BJ (cell line): Measurements from ENCODE around the gene RALGAPA2. TPM values are rescaled to one million over a fixed set of nuclear protein-coding genes. Genes with fewer than 3 reads are reported as not detected.

Experiments used
- CTCF ChIA-PET: fragments of 350-600 bp; formaldehyde crosslinking; extraction: SDS; loops from one replicate; lab custom pipeline; 2021; ENCODE audit warnings: antibody characterized with exemption, inconsistent platforms; lab: Yijun Ruan, JAX
- POLR2A ChIA-PET: fragments of 300-600 bp; sonication (Branson Sonifier 250); formaldehyde crosslinking; extraction: SDS; loops from one replicate; lab custom pipeline; 2021; ENCODE audit warnings: antibody characterized with exemption; lab: Charles Lee
- DNase-seq: peaks from one replicate; pipeline ENCODE4 v3.0.0-alpha.2; 2011; ENCODE audit warnings: low read depth
- H3K27me3 ChIP-seq: 2 replicates; pipeline ENCODE4 v1.6.0; 2011; ENCODE audit warnings: low read length; ENCODE audit not compliant: control insufficient read depth, insufficient read depth
- H3K36me3 ChIP-seq: 2 replicates; pipeline ENCODE4 v1.5.1; 2011; ENCODE audit warnings: low read length; ENCODE audit not compliant: control insufficient read depth, insufficient read depth
- H3K4me3 ChIP-seq: 2 replicates; pipeline ENCODE4 v1.5.1; 2011; ENCODE audit warnings: low read depth, mild to moderate bottlenecking, control low read depth, low read length
- polyA plus RNA-seq: library from polyadenylated mRNA; depleted of rRNA; stranded (reverse); fragments of >200 nt; gene quantifications from 2 replicates; pipeline ENCODE4 v1.2.3, GENCODE V29; 2011
- TF ChIP-seq, protein P1 (sequence below): IDR thresholded peaks from 2 replicates; pipeline ENCODE4 v1.5.1; 2011; ENCODE audit warnings: low read depth, mild to moderate bottlenecking, control low read depth, inconsistent platforms, low read length, moderate library complexity; ENCODE audit not compliant: insufficient read depth

RALGAPA2 gene
- polyA plus RNA-seq, 1 experiment = 1.4 TPM

DNA sequence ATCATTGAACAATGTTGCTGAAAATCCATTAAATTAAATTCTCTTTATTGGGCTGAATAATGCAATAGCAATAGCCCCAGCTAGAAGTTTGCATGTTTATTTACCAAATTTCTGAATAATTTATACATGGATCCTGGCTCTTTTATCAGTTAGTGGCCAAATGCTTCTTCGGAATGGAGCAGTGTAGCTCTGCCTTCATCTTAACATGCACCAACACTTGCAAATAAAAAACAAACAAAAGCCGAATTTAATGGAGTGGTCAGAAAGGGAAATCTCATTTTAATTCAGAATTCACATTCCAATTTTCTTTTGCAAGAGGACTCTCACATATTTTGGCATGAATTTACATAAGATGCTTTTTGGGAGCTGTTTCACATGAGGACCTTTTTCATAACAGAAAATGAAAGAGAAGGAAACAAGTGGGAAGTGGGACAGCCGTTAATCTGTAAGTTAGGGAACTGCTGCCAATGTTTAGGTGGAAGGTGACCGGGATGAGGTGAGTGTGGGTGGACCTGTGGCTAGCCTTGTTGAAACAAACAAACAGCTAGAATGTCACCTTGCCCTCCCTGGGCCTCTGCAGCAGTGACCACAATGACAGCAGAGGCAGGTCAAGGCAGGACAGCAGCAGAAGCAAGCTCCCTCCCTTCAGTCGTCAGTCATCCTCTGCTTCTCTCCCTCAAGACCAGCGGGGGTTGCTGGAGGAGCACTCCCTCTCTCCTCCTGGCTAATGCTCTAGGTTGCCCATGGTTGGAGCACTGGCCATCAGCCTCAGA lies 271.4 kb downstream of the RALGAPA2 start:
- TF ChIP-seq, protein P1, sequence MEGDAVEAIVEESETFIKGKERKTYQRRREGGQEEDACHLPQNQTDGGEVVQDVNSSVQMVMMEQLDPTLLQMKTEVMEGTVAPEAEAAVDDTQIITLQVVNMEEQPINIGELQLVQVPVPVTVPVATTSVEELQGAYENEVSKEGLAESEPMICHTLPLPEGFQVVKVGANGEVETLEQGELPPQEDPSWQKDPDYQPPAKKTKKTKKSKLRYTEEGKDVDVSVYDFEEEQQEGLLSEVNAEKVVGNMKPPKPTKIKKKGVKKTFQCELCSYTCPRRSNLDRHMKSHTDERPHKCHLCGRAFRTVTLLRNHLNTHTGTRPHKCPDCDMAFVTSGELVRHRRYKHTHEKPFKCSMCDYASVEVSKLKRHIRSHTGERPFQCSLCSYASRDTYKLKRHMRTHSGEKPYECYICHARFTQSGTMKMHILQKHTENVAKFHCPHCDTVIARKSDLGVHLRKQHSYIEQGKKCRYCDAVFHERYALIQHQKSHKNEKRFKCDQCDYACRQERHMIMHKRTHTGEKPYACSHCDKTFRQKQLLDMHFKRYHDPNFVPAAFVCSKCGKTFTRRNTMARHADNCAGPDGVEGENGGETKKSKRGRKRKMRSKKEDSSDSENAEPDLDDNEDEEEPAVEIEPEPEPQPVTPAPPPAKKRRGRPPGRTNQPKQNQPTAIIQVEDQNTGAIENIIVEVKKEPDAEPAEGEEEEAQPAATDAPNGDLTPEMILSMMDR = no peak

DNA sequence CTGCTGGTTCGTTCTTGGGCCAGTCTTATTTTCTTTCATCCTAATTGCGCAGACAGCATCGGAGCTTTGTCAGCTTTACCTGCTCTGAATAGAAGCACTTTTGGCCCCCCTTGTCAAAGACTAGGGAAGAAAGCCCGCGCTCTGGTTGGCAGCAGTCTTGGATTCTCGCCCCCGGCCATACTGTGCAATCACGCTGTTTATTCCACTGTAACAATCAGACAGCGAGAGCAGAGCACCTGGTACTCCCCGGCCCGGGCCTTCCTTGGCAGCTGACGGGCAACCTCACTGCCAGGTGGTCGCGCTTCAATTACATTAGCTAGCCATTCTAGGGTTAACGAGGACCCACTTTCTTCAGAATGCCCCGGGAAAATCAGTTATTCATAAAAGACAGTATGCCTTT lies 272.0 kb downstream of the RALGAPA2 start:
- TF ChIP-seq, protein P1 = no peak
- DNase-seq = no peak
- ChIA-PET POLR2A (no interaction called here), CTCF (interaction anchor here (1.5 kb wide), 1 partner anchor 9 kb away, joined by 7 read pairs; no protein-coding TSS in a partner anchor)
- Histone ChIP-seq H3K36me3 (no peaks in the 10 kb centered on the region), H3K4me3 (no peak overlapping the region), H3K27me3 (no peaks in the 10 kb centered on the region)

More for the DNA sequence above, 271.4 kb downstream of the RALGAPA2 start:
- Histone ChIP-seq H3K4me3 (no peak overlapping the region), H3K36me3 (no peaks in the 10 kb centered on the region), H3K27me3 (no peaks in the 10 kb centered on the region)
- ChIA-PET CTCF (interaction anchor here (1.5 kb wide), 1 partner anchor 9 kb away, joined by 7 read pairs; no protein-coding TSS in a partner anchor), POLR2A (no interaction called here)
- no peak for DNase-seq

DNA sequence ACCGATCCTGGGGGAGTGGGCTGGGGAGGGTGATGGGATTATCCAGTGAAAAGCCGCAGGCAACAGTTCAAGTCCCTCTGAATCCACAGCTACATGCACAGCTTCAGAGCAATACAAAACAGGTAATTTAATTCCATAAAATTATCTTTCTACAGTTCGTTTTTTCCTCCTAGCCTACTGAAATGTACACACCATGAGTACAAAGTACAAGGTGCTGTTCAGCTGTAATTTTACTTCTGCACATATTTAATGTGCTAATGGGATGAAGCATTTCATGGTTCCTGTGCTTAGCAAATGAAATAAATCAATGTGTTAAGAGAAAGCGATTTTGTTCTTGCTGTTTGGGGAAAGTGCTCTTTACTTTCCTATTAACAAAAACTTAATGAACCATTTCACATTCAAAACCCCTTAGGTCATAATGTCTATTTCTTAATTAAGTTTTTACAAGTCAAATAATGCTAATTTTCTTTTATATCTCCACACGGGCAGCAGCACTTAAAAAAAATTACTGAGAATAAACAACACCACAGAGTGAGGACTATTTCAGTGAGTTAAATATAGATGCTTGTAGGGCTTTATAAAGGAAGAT lies 272.7 kb downstream of the RALGAPA2 start:
- DNase-seq = no peak
- TF ChIP-seq, protein P1 = no peak
- ChIA-PET CTCF (no interaction called here), POLR2A (no interaction called here)
- Histone ChIP-seq H3K4me3 (no peak overlapping the region), H3K36me3 (no peaks in the 10 kb centered on the region), H3K27me3 (no peaks in the 10 kb centered on the region)

DNA sequence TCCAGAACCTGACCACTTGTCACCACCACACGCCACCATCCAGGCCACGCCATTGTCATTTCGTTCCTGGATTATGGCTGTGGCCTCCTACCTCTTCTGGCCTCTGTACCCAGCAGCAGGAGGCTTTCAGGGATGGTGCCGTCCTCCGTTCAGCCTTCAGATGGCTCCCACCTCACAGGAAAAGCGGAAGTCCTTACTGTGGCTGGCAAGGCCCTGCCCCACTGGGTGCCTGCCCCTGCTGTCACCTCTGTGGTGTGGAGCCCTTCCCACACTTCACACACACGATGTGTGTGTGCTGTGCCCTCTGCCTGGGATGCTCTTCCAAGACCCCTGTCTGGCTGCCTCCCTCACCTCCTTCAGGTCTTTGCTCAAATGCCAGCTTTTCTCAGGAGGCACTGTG lies 275.1 kb downstream of the RALGAPA2 start:
- TF ChIP-seq, protein P1 = no peak
- ChIA-PET CTCF (no interaction called here), POLR2A (no interaction called here)
- no peak overlapping the region for H3K4me3 ChIP-seq
- H3K27me3 ChIP-seq = no peaks in the 10 kb centered on the region
- no peak for DNase-seq
- no peaks in the 10 kb centered on the region for H3K36me3 ChIP-seq

DNA sequence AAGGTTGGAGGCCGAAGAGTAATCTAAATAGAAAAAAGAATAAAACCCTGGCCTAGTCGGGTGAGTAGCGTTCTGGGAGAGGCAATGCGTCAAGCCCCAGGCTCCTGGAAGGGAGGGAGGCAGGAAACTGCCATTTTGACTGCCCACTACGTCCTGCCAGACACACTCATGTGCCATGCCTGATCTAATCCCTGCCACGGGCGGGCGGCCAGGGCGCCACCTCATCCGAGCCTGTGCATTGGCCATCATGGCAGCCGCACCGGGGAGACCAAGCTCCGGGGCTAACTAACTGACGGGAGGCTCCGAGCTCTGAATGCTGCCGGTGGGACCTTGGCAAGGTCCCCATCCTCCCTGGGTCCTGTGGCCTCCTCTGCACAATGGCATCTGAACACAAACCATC lies 275.8 kb downstream of the RALGAPA2 start:
- Histone ChIP-seq H3K27me3 (no peaks in the 10 kb centered on the region), H3K4me3 (no peak overlapping the region), H3K36me3 (no peaks in the 10 kb centered on the region)
- DNase-seq = no peak
- TF ChIP-seq, protein P1 = no peak
- POLR2A ChIA-PET = no interaction called here
- CTCF ChIA-PET = no interaction called here
